Calu3 (cell line): ENCODE data around the gene GPC3. TPM values are rescaled to one million over a fixed set of nuclear protein-coding genes. Genes with fewer than 3 reads are reported as not detected.

Source experiments
- BruUV-seq: library from RNA; stranded (reverse); fragments of 400-500 nt; replicated peaks from 2 replicates; lab custom pipeline; 2021; lab: Mats Ljungman, UMichigan
- CTCF ChIA-PET: fragments of 300-600 bp; sonication (Branson Sonifier 250); formaldehyde crosslinking; loops from one replicate; lab custom pipeline; 2022; ENCODE audit warnings: antibody characterized with exemption; lab: Charles Lee
- DNase-seq: peaks from one replicate; pipeline ENCODE4 v3.0.0; 2022
- H3K27ac Mint-ChIP-seq: one replicate; pipeline ENCODE4 v1.8.0; 2022; ENCODE audit warnings: mixed read lengths; ENCODE audit not compliant: unreplicated experiment
- H3K27me3 Mint-ChIP-seq: one replicate; pipeline ENCODE4 v1.8.0; 2022; ENCODE audit warnings: mixed read lengths; ENCODE audit not compliant: unreplicated experiment
- H3K36me3 Mint-ChIP-seq: one replicate; pipeline ENCODE4 v1.8.0; 2022; ENCODE audit warnings: mild to moderate bottlenecking, moderate library complexity, mixed read lengths; ENCODE audit not compliant: insufficient read depth, unreplicated experiment
- H3K4me1 Mint-ChIP-seq: one replicate; pipeline ENCODE4 v1.8.0; 2022; ENCODE audit warnings: mild to moderate bottlenecking, low read depth, mixed read lengths; ENCODE audit not compliant: unreplicated experiment
- H3K4me3 Mint-ChIP-seq: one replicate; pipeline ENCODE4 v1.8.0; 2022; ENCODE audit warnings: mild to moderate bottlenecking, low read depth, moderate library complexity, mixed read lengths; ENCODE audit not compliant: unreplicated experiment
- H3K9me3 Mint-ChIP-seq: one replicate; pipeline ENCODE4 v1.8.0; 2022; ENCODE audit warnings: low read depth, mixed read lengths; ENCODE audit not compliant: unreplicated experiment
- CTCF ChIP-seq: fragments of 200-600 bp; IDR thresholded peaks from one replicate; pipeline ENCODE4 v1.8.0; 2022; ENCODE audit warnings: antibody characterized with exemption; ENCODE audit not compliant: unreplicated experiment
- intact Hi-C: fragments of 100-400 bp; cut with micrococcal nuclease; formaldehyde crosslinking; loops from one replicate; pipeline ENCODE4 v1.10.0; 2022; ENCODE audit not compliant: unreplicated experiment
- total RNA-seq: library from RNA; stranded (reverse); gene quantifications from 2 replicates; pipeline ENCODE4 v1.2.3, GENCODE V29; 2022

The GPC3 gene
- total RNA-seq, 1 experiment from 2014 or later, result 2.3 TPM

GRCh38 chrX:133972916-133973315, 12.5 kb downstream of the GPC3 start:
- no peak for TF ChIP-seq CTCF
- DNase-seq, result no peak
- CTCF ChIA-PET, result no interaction called here
- intact Hi-C loops, result no loop called here
- H3K4me3 Mint-ChIP-seq, result no peak overlapping the region
- H3K27ac Mint-ChIP-seq, result no peak overlapping the region
- peaks cover 44% of the 10 kb centered on the region for H3K27me3 Mint-ChIP-seq
- no peaks in the 10 kb centered on the region for H3K36me3 Mint-ChIP-seq
- no TSS peak for BruUV-seq
- no peaks in the 10 kb centered on the region for H3K4me1 Mint-ChIP-seq
- H3K9me3 Mint-ChIP-seq, result peaks cover 2% of the 10 kb centered on the region

GRCh38 chrX:133971586-133971985, 13.8 kb downstream of the GPC3 start:
- Mint-ChIP-seq H3K27ac (no peak overlapping the region), H3K4me1 (no peaks in the 10 kb centered on the region), H3K27me3 (peaks cover 44% of the 10 kb centered on the region), H3K9me3 (peaks cover 2% of the 10 kb centered on the region), H3K4me3 (no peak overlapping the region), H3K36me3 (no peaks in the 10 kb centered on the region)
- CTCF ChIA-PET, result no interaction called here
- no TSS peak for BruUV-seq
- intact Hi-C loops, result no loop called here
- TF ChIP-seq CTCF, result no peak
- no peak for DNase-seq

GRCh38 chrX:133970076-133970475, 15.3 kb downstream of the GPC3 start:
- Mint-ChIP-seq H3K4me3 (no peak overlapping the region), H3K4me1 (no peaks in the 10 kb centered on the region), H3K36me3 (no peaks in the 10 kb centered on the region), H3K9me3 (peaks cover 2% of the 10 kb centered on the region), H3K27me3 (peaks cover 45% of the 10 kb centered on the region), H3K27ac (no peak overlapping the region)
- no peak for DNase-seq
- no TSS peak for BruUV-seq
- CTCF ChIA-PET, result no interaction called here
- intact Hi-C loops, result no loop called here
- no peak for TF ChIP-seq CTCF

- no TSS peak for BruUV-seq
- no peak overlapping the region for H3K4me3 Mint-ChIP-seq
- intact Hi-C loops, result no loop called here
- H3K27me3 Mint-ChIP-seq, result peaks cover 41% of the 10 kb centered on the region
- DNase-seq, result no peak
- TF ChIP-seq CTCF, result no peak
- no peaks in the 10 kb centered on the region for H3K4me1 Mint-ChIP-seq
- no peaks in the 10 kb centered on the region for H3K36me3 Mint-ChIP-seq
- no peak overlapping the region for H3K27ac Mint-ChIP-seq
- CTCF ChIA-PET, result no interaction called here
- peaks cover 2% of the 10 kb centered on the region for H3K9me3 Mint-ChIP-seq
These were observed 16.2 kb downstream of the GPC3 start for GRCh38 chrX:133969191-133969590.
